HepG2 (cell line): ENCODE data around the gene DIP2C. TPM values are rescaled to one million over a fixed set of nuclear protein-coding genes. Genes with fewer than 3 reads are reported as not detected.

Experiments
- CEBPB ChIP-seq: IDR thresholded peaks from 2 replicates; pipeline ENCODE4 v1.6.1; 2011; ENCODE audit warnings: low read depth, low read length, improper control_type of control experiment, borderline replicate concordance
- HMG20A ChIP-seq: IDR thresholded peaks from 2 replicates; pipeline ENCODE4 v1.6.1; 2016; ENCODE audit warnings: borderline replicate concordance
- RARG ChIP-seq: sonication (generic); formaldehyde crosslinking; IDR thresholded peaks from 2 replicates; pipeline ENCODE4 v1.4.0; 2020; ENCODE audit warnings: low read depth, mild to moderate bottlenecking, missing genetic modification reagents
- RFX3 ChIP-seq: IDR thresholded peaks from 2 replicates; pipeline ENCODE4 v1.6.1; 2016; ENCODE audit warnings: missing biosample characterization, missing genetic modification reagents
- SMC3 ChIP-seq: IDR thresholded peaks from 2 replicates; pipeline ENCODE4 v1.6.1; 2011; ENCODE audit warnings: low read length, improper control_type of control experiment
- SOX13 ChIP-seq, 3 experiments: fragments of 450-650 bp in 1 of 3; sonication (generic) in 1 of 3; formaldehyde crosslinking in 1 of 3; IDR thresholded peaks in 2 of 3; conservative IDR thresholded peaks in 1 of 3; 2 replicates each; pipeline versions ENCODE4 v1.5.0 to v1.6.1; 2016 to 2020; ENCODE audit warnings: antibody characterized with exemption in 1 of 3, mild to moderate bottlenecking in 1 of 3, missing compliant biosample characterization in 1 of 3, missing genetic modification reagents in 1 of 3, moderate library complexity in 1 of 3
- TEAD3 ChIP-seq: optimal IDR thresholded peaks from 2 replicates; pipeline ENCODE3; 2016; ENCODE audit warnings: borderline replicate concordance
- XRCC5 ChIP-seq: fragments of 200-400 bp; formaldehyde crosslinking; optimal IDR thresholded peaks from 2 replicates; pipeline ENCODE3; 2017; ENCODE audit warnings: mild to moderate bottlenecking, low read length
- polyA plus RNA-seq, 8 experiments: library from polyadenylated mRNA; depleted of rRNA in 3 of 8; stranded (reverse) in 7 of 8; unstranded in 1 of 8; fragments of >200 nt; fragmentation: Illumina TruSeq in 4 of 8; extraction: Trizol in 4 of 8; gene quantifications; 2 replicates each; pipeline versions ENCODE4 v1.2.1 to v1.2.3, GENCODE V29; 2011 to 2016; ENCODE audit warnings: low read depth in 4 of 8, missing spikeins in 1 of 8, mixed read lengths in 1 of 8; ENCODE audit not compliant: insufficient read depth in 1 of 8
- total RNA-seq, 5 experiments: library from RNA; depleted of rRNA; stranded (reverse); fragments of >200 nt; fragmentation: Illumina TruSeq; extraction: Trizol; gene quantifications; 2 replicates each; pipeline ENCODE4 v1.2.3, GENCODE V29; 2016; ENCODE audit warnings: low read depth in 1 of 5
- TF ChIP-seq, protein P1 (sequence below): sonication (generic); formaldehyde crosslinking; IDR thresholded peaks from 2 replicates; pipeline ENCODE4 v1.4.0; 2020; ENCODE audit warnings: missing genetic modification reagents, low read depth, mild to moderate bottlenecking, borderline replicate concordance
- TF ChIP-seq, protein P2 (sequence below): sonication (generic); formaldehyde crosslinking; conservative IDR thresholded peaks from 2 replicates; pipeline ENCODE4 v1.8.1; 2023; ENCODE audit warnings: missing genetic modification reagents
- TF ChIP-seq, protein P3 (sequence below): sonication (generic); formaldehyde crosslinking; IDR thresholded peaks from 2 replicates; pipeline ENCODE4 v1.5.0; 2020; ENCODE audit warnings: mild to moderate bottlenecking, missing genetic modification reagents
- TF ChIP-seq, protein P4 (sequence below): sonication (generic); formaldehyde crosslinking; IDR thresholded peaks from 2 replicates; pipeline ENCODE4 v1.5.0; 2020; ENCODE audit warnings: missing genetic modification reagents, mild to moderate bottlenecking, borderline replicate concordance
- TF ChIP-seq, protein P5 (sequence below): sonication (generic); formaldehyde crosslinking; IDR thresholded peaks from 2 replicates; pipeline ENCODE4 v1.4.0; 2020; ENCODE audit warnings: missing genetic modification reagents, borderline replicate concordance
- TF ChIP-seq, protein P6 (sequence below): sonication (generic); formaldehyde crosslinking; IDR thresholded peaks from 2 replicates; pipeline ENCODE4 v1.9.0; 2022; ENCODE audit warnings: low read depth, missing genetic modification reagents

The DIP2C gene
- total and polyA plus RNA-seq, 2 of the 13 experiments (the other 11 are each of a cell fraction or from before 2014, with no cell fraction given) = 2.2 to 2.7 TPM

DNA sequence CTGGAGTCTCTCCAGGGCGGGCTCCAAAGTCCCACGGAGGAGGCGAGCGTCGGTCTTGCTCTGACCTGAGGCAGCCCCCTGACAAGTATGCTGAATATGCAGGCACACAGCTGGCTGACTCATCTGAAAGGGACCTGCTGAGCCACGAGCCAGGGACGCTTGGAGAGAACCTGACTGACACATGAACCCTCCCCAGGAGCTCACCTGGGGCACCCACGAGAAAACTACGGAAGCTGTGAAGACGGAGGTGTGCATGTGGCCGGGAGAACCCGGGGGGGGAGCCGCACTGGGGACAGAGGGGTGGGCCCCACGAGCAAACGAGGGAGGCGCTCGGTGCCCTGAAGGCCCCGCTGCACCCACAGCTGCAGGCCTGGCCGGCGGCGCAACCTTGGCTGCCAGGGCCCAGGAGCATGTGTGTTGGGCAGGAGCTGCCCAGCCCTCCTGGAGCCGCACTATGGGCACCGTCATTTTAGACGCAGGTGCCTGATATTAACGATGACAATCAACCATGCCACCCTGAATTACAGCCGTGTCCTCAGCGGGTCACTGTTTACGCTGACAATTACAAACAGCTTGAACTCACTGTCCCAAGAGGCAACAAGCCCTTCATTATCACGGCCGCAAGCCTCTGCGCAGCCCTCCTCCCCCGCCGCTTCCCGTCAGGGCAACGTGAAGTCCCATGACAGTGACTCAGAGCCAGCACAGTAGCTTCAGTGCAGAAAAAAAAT lies 64.7 kb downstream of the DIP2C start (continued):
- TF ChIP-seq, protein P1, sequence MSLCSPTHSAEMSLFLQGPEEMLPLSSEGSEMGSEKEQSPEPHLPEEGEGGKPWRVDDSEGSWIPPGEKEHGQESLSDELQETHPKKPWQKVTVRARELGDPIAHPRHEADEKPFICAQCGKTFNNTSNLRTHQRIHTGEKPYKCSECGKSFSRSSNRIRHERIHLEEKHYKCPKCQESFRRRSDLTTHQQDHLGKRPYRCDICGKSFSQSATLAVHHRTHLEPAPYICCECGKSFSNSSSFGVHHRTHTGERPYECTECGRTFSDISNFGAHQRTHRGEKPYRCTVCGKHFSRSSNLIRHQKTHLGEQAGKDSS (CRISPR knock-in tag) = no peak
- TF ChIP-seq CEBPB (no peak), SOX13 (IDR thresholded peaks at IDR 0.05) (no peak), SOX13 (CRISPR knock-in tag; conservative IDR thresholded peaks at IDR 0.05 in 1 of 2, IDR thresholded peaks at IDR 0.05 in 1 of 2) (no peak), RFX3 (no peak), HMG20A (CRISPR knock-in tag) (no peak), TEAD3 (CRISPR knock-in tag) (peak; percentile 78), SMC3 (no peak), RARG (no peak), XRCC5 (peak; percentile 28)
- TF ChIP-seq, protein P2, sequence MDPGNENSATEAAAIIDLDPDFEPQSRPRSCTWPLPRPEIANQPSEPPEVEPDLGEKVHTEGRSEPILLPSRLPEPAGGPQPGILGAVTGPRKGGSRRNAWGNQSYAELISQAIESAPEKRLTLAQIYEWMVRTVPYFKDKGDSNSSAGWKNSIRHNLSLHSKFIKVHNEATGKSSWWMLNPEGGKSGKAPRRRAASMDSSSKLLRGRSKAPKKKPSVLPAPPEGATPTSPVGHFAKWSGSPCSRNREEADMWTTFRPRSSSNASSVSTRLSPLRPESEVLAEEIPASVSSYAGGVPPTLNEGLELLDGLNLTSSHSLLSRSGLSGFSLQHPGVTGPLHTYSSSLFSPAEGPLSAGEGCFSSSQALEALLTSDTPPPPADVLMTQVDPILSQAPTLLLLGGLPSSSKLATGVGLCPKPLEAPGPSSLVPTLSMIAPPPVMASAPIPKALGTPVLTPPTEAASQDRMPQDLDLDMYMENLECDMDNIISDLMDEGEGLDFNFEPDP = no peak
- TF ChIP-seq, protein P3, sequence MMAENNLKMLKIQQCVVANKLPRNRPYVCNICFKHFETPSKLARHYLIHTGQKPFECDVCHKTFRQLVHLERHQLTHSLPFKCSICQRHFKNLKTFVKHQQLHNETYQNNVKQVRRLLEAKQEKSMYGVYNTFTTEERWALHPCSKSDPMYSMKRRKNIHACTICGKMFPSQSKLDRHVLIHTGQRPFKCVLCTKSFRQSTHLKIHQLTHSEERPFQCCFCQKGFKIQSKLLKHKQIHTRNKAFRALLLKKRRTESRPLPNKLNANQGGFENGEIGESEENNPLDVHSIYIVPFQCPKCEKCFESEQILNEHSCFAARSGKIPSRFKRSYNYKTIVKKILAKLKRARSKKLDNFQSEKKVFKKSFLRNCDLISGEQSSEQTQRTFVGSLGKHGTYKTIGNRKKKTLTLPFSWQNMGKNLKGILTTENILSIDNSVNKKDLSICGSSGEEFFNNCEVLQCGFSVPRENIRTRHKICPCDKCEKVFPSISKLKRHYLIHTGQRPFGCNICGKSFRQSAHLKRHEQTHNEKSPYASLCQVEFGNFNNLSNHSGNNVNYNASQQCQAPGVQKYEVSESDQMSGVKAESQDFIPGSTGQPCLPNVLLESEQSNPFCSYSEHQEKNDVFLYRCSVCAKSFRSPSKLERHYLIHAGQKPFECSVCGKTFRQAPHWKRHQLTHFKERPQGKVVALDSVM (CRISPR knock-in tag) = no peak
- TF ChIP-seq, protein P4, sequence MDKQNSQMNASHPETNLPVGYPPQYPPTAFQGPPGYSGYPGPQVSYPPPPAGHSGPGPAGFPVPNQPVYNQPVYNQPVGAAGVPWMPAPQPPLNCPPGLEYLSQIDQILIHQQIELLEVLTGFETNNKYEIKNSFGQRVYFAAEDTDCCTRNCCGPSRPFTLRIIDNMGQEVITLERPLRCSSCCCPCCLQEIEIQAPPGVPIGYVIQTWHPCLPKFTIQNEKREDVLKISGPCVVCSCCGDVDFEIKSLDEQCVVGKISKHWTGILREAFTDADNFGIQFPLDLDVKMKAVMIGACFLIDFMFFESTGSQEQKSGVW (CRISPR knock-in tag) = no peak
- TF ChIP-seq, protein P5, sequence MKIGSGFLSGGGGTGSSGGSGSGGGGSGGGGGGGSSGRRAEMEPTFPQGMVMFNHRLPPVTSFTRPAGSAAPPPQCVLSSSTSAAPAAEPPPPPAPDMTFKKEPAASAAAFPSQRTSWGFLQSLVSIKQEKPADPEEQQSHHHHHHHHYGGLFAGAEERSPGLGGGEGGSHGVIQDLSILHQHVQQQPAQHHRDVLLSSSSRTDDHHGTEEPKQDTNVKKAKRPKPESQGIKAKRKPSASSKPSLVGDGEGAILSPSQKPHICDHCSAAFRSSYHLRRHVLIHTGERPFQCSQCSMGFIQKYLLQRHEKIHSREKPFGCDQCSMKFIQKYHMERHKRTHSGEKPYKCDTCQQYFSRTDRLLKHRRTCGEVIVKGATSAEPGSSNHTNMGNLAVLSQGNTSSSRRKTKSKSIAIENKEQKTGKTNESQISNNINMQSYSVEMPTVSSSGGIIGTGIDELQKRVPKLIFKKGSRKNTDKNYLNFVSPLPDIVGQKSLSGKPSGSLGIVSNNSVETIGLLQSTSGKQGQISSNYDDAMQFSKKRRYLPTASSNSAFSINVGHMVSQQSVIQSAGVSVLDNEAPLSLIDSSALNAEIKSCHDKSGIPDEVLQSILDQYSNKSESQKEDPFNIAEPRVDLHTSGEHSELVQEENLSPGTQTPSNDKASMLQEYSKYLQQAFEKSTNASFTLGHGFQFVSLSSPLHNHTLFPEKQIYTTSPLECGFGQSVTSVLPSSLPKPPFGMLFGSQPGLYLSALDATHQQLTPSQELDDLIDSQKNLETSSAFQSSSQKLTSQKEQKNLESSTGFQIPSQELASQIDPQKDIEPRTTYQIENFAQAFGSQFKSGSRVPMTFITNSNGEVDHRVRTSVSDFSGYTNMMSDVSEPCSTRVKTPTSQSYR (CRISPR knock-in tag) = 0 out of 2 replicates have a peak, but pooled peaks have one; percentile 20
- TF ChIP-seq, protein P6, sequence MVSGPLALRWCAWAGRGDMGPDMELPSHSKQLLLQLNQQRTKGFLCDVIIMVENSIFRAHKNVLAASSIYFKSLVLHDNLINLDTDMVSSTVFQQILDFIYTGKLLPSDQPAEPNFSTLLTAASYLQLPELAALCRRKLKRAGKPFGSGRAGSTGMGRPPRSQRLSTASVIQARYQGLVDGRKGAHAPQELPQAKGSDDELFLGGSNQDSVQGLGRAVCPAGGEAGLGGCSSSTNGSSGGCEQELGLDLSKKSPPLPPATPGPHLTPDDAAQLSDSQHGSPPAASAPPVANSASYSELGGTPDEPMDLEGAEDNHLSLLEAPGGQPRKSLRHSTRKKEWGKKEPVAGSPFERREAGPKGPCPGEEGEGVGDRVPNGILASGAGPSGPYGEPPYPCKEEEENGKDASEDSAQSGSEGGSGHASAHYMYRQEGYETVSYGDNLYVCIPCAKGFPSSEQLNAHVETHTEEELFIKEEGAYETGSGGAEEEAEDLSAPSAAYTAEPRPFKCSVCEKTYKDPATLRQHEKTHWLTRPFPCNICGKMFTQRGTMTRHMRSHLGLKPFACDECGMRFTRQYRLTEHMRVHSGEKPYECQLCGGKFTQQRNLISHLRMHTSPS (CRISPR knock-in tag) = 0 out of 2 replicates have a peak, but pooled peaks have one; percentile 19
